ENCODE data around the gene RIMS4. TPM values are rescaled to one million over a fixed set of nuclear protein-coding genes. Genes with fewer than 3 reads are reported as not detected.
A peak's percentile ranks its signal among the peaks of the same experiment; 100 is the strongest.

The RIMS4 gene
- total and polyA plus RNA-seq, 9 of the 15 experiments (the other 6 are each of a cell fraction or from before 2014, with no cell fraction given) = 0.04 TPM; not detected in 8

GRCh38 chr20:44817143-44817910 is 7.0 kb upstream of the RIMS4 start:
- no peaks in the 10 kb centered on the region for H3K79me2 ChIP-seq (ENCODE audit: control insufficient read depth, insufficient read depth, low read length)
- TF ChIP-seq RFX7 (CRISPR knock-in tag; IDR thresholded peaks at IDR 0.05) = no peak
- no peak for TF ChIP-seq ZSCAN32 (CRISPR knock-in tag; IDR thresholded peaks at IDR 0.05)
- TF ChIP-seq MAFF (IDR thresholded peaks at IDR 0.05; ENCODE audit: low read length) = 0 out of 2 replicates have a peak, but pooled peaks have one; percentile 26
- TF ChIP-seq ZNF316 (IDR thresholded peaks at IDR 0.05) = peak; percentile 75
- 0 out of 2 replicates have a peak, but pooled peaks have one; percentile 7 for TF ChIP-seq NFE2L1 (tag; IDR thresholded peaks at IDR 0.05; ENCODE audit: borderline replicate concordance, low read depth)
- peak; percentile 67 for TF ChIP-seq MAFG (tag; conservative IDR thresholded peaks at IDR 0.05)
- peak; percentile 86; the same call in 1 of the 2 replicates for TF ChIP-seq ZKSCAN1 (IDR thresholded peaks at IDR 0.05; ENCODE audit: low read depth, low read length)
- peak; percentile 61 for TF ChIP-seq NFE2 (IDR thresholded peaks at IDR 0.05; ENCODE audit: low read depth)
- TF ChIP-seq ARID2 (IDR thresholded peaks at IDR 0.05) = no peak
- TF ChIP-seq XRCC4 (IDR thresholded peaks at IDR 0.05; ENCODE audit: extremely low read depth, insufficient read depth, insufficient read length) = no peak
- TF ChIP-seq C11orf30 (IDR thresholded peaks at IDR 0.05; ENCODE audit: low read depth) = peak; percentile 58; the same call in 1 of the 2 replicates
- no peak for FAIRE-seq
- intact Hi-C loops (cut with micrococcal nuclease) = no loop called here
- H3K9me1 ChIP-seq (ENCODE audit: control insufficient read depth, insufficient read depth, low read length) = no peaks in the 10 kb centered on the region
- DNase-seq (ENCODE audit: extremely low read depth in 1 of 4, low spot score in 3 of 4) = no peak
- ChIA-PET CTCF (ENCODE audit: low intra/inter-chr PET ratio) (no interaction called here), POLR2A (interaction anchor here (0.6 to 1.2 kb wide), 4 partner anchors 49 to 370 kb away, joined by 3 to 5 read pairs (median 3); partner anchors contain the start of gene YWHAB)
- ATAC-seq = no peak
- in situ Hi-C loops (cut with MboI) = no loop called here
- H3K4me1 ChIP-seq (replicated peaks in 1 of 2; ENCODE audit: control insufficient read depth in 2 of 2, insufficient read depth in 2 of 2, low read length in 2 of 2) = no peaks in the 10 kb centered on the region; a peak in 1 of 5 replicates
- H3K27ac ChIP-seq (ENCODE audit: extremely low read depth, low read depth, low read length) = no peak overlapping the region
- no peaks in the 10 kb centered on the region for H3K36me3 ChIP-seq (ENCODE audit: control insufficient read depth, insufficient read depth, low read length)
- H3K4me3 ChIP-seq = no peak overlapping the region
- BruUV-seq (replicated peaks) = no TSS peak
- H3K9me3 ChIP-seq (replicated peaks; ENCODE audit: control insufficient read depth, insufficient read depth, low read depth, low read length) = no peaks in the 10 kb centered on the region; the same call in 1 of the 2 replicates
- 6% methylated on average over 6 of the region's 6 CpGs for WGBS (ENCODE audit: insufficient coverage, low coverage, missing lambda C conversion rate)
- H2AFZ ChIP-seq (ENCODE audit: low read depth, low read length) = no peak overlapping the region
- peaks cover 9 to 14% of the 10 kb centered on the region in 2 experiments; a peak in 4 of 5 replicates for H3K27me3 ChIP-seq (ENCODE audit: control insufficient read depth in 2 of 2, insufficient read depth in 2 of 2, low read length in 2 of 2)
- H3K4me2 ChIP-seq (ENCODE audit: insufficient read depth, low read length) = no peak overlapping the region
- no peaks in the 10 kb centered on the region; the same call in 1 of the 2 replicates for H4K20me1 ChIP-seq (replicated peaks; ENCODE audit: control insufficient read depth, insufficient read depth, low read length)
- H3K9ac ChIP-seq (ENCODE audit: insufficient read depth in 1 of 2, low read depth in 2 of 2, low read length in 2 of 2) = no peak overlapping the region
